ENCODE data around the gene KMT2C. TPM values are rescaled to one million over a fixed set of nuclear protein-coding genes. Genes with fewer than 3 reads are reported as not detected.

The KMT2C gene
- total and polyA plus RNA-seq, 9 donors = 15.5 to 40.6 (median 33.2) TPM

GRCh38 chr7:152132812-152133211 is 303.0 kb downstream of the KMT2C start:
- Histone ChIP-seq H3K4me3 (ENCODE audit: low read length) (no peak overlapping the region), H3K36me3 (ENCODE audit: control insufficient read depth, insufficient read depth, low read length) (peaks cover 63% of the 10 kb centered on the region), H3K9me3 (replicated peaks; ENCODE audit: control insufficient read depth, low read depth, low read length) (peaks cover 4% of the 10 kb centered on the region), H3K27me3 (ENCODE audit: control insufficient read depth, insufficient read depth, low read length) (no peaks in the 10 kb centered on the region), H3K27ac (ENCODE audit: low read length) (no peak overlapping the region), H3K4me1 (ENCODE audit: control insufficient read depth, insufficient read depth, low read length) (peaks cover 6% of the 10 kb centered on the region)
- no peak for DNase-seq
- WGBS (ENCODE audit: insufficient coverage) = 89% methylated on average over 2 of the region's 5 CpGs

GRCh38 chr7:152131981-152132494 is 303.8 kb downstream of the KMT2C start:
- Histone ChIP-seq H3K36me3 (ENCODE audit: control insufficient read depth, insufficient read depth, low read length) (peaks cover 62% of the 10 kb centered on the region), H3K4me3 (ENCODE audit: low read length) (no peak overlapping the region), H3K9me3 (replicated peaks; ENCODE audit: control insufficient read depth, low read depth, low read length) (peaks cover 4% of the 10 kb centered on the region), H3K4me1 (ENCODE audit: control insufficient read depth, insufficient read depth, low read length) (peaks cover 5% of the 10 kb centered on the region), H3K27me3 (ENCODE audit: control insufficient read depth, insufficient read depth, low read length) (no peaks in the 10 kb centered on the region), H3K27ac (ENCODE audit: low read length) (no peak overlapping the region)
- WGBS (ENCODE audit: insufficient coverage) = 93% methylated on average over 12 of the region's 12 CpGs
- no peak for DNase-seq

DNA sequence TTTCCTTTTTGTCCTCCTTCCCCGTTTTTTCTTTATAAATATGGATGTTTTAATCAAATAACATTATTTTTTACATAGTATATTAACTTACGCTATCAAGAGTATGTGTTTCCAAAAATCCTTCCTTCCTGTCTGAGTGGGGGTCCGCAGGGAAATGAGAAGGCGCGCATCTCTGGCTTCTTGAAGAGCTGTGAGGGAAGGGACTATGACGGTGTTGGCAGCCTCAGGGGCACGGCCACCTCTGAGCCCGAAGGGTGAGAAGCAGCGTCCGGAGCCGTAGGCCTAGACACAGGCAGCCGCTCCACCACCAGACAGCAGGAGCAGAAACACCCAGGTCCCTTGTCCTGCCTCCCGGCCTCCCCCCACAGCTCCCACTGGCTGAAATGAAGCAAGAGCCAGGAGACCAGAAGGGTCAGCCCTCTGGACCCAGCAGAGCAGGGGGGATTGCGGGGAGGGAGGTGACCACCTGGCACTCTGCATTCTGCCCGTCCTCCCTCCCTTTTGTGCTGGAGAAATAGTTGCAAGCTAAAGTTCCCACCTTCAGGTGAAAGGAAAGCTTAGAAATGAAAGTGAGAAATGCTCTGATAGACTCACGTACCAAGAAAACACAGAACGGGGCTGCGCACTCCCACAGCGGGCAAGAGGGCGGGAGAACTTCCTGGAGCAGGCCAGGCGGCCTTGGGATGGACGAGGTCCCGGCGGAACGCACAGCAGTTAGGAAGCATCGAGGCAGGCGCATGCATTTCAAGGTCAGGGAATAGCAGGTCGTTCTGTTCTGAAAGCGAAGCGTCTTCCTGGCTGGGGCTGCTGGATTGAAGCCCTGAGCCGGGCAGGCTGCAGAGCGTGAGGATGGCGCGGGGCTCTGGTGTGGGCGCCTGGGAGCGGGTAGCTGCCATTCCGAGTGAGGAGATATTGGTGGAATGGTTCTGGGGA is 304.9 kb downstream of the KMT2C start:
- Histone ChIP-seq H3K4me3 (ENCODE audit: low read length) (no peak overlapping the region), H3K9me3 (replicated peaks; ENCODE audit: control insufficient read depth, low read depth, low read length) (peaks cover 4% of the 10 kb centered on the region), H3K36me3 (ENCODE audit: control insufficient read depth, insufficient read depth, low read length) (peaks cover 67% of the 10 kb centered on the region), H3K27me3 (ENCODE audit: control insufficient read depth, insufficient read depth, low read length) (no peaks in the 10 kb centered on the region), H3K4me1 (ENCODE audit: control insufficient read depth, insufficient read depth, low read length) (no peaks in the 10 kb centered on the region), H3K27ac (ENCODE audit: low read length) (no peak overlapping the region)
- WGBS (ENCODE audit: insufficient coverage) = 88% methylated on average over 31 of the region's 37 CpGs
- no peak for DNase-seq

GRCh38 chr7:152129682-152130081 is 306.1 kb downstream of the KMT2C start:
- WGBS (ENCODE audit: insufficient coverage) = no CpG with 5 or more reads among the region's 7 CpGs
- Histone ChIP-seq H3K36me3 (ENCODE audit: control insufficient read depth, insufficient read depth, low read length) (peaks cover 67% of the 10 kb centered on the region), H3K4me1 (ENCODE audit: control insufficient read depth, insufficient read depth, low read length) (no peaks in the 10 kb centered on the region), H3K4me3 (ENCODE audit: low read length) (no peak overlapping the region), H3K9me3 (replicated peaks; ENCODE audit: control insufficient read depth, low read depth, low read length) (peaks cover 7% of the 10 kb centered on the region), H3K27me3 (ENCODE audit: control insufficient read depth, insufficient read depth, low read length) (no peaks in the 10 kb centered on the region), H3K27ac (ENCODE audit: low read length) (no peak overlapping the region)
- DNase-seq = no peak

DNA sequence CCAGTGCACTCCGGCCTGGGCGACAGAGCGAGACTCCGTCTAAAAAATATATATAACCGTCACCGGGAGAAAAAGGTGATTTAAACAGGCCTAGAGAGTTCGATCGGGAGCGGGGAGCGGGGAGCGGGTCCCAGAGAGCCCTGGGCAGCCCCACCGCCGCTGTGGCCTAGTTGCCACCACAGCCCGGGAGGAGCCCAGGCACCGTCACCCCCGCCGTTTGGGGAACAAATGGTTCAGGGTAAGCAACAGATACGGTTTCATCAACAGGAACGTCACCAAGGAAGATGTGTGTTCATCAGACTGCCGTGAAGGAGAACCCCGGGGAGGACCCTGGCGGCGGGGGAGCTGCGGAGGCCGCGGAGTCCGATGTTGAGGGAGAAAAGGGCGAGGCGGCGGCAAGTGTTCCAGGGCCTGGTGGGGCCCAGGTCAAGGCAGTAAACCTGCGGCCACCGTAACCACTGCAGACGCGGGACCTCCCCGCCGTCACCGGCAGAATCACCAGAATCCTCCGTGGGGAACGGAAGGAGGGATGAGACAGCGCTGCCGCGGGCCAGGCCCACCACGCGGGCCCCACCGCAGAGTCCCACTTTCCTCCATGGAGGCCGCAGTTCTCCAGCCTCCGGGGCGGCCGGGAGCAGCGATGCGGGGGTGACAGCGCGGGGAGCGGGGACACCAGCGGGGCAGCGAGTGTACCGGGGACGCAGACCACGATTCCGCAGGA is 306.9 kb downstream of the KMT2C start:
- peaks cover 12% of the 10 kb centered on the region for H3K9me3 ChIP-seq (replicated peaks; ENCODE audit: control insufficient read depth, low read depth, low read length)
- peaks cover 71% of the 10 kb centered on the region for H3K36me3 ChIP-seq (ENCODE audit: control insufficient read depth, insufficient read depth, low read length)
- no peak overlapping the region for H3K4me3 ChIP-seq (ENCODE audit: low read length)
- H3K4me1 ChIP-seq (ENCODE audit: control insufficient read depth, insufficient read depth, low read length) = no peaks in the 10 kb centered on the region
- H3K27ac ChIP-seq (ENCODE audit: low read length) = no peak overlapping the region
- DNase-seq = no peak
- H3K27me3 ChIP-seq (ENCODE audit: control insufficient read depth, insufficient read depth, low read length) = no peaks in the 10 kb centered on the region
- WGBS (ENCODE audit: insufficient coverage) = 98% methylated on average over 60 of the region's 60 CpGs

DNA sequence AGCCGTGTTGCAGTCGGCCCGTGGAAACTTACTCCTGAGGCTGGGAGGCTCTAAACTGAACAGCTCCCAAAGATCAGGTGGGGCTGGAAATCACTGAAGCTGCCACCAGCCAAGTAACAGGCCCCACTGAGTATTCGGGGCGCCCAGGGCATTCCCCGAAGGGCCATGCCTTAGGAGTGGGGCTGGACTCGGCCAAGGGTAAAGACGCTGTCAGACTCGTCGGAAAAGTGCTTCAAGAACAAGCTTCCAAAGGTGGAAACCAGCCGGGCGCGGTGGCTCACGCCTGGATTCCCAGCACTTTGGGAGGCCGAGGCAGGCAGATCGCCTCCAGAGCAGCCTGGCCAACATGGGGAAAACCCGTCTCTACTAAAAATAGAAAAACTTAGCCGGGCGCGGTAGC is 307.6 kb downstream of the KMT2C start:
- no peak for DNase-seq
- H3K4me1 ChIP-seq (ENCODE audit: control insufficient read depth, insufficient read depth, low read length) = no peaks in the 10 kb centered on the region
- H3K9me3 ChIP-seq (replicated peaks; ENCODE audit: control insufficient read depth, low read depth, low read length) = peaks cover 12% of the 10 kb centered on the region
- 98% methylated on average over 20 of the region's 20 CpGs for WGBS (ENCODE audit: insufficient coverage)
- peaks cover 68% of the 10 kb centered on the region for H3K36me3 ChIP-seq (ENCODE audit: control insufficient read depth, insufficient read depth, low read length)
- no peak overlapping the region for H3K4me3 ChIP-seq (ENCODE audit: low read length)
- H3K27ac ChIP-seq (ENCODE audit: low read length) = no peak overlapping the region
- no peaks in the 10 kb centered on the region for H3K27me3 ChIP-seq (ENCODE audit: control insufficient read depth, insufficient read depth, low read length)

GRCh38 chr7:152127229-152127628 is 308.6 kb downstream of the KMT2C start:
- H3K27me3 ChIP-seq (ENCODE audit: control insufficient read depth, insufficient read depth, low read length) = no peaks in the 10 kb centered on the region
- 89% methylated on average over 17 of the region's 19 CpGs for WGBS (ENCODE audit: insufficient coverage)
- H3K4me3 ChIP-seq (ENCODE audit: low read length) = no peak overlapping the region
- H3K9me3 ChIP-seq (replicated peaks; ENCODE audit: control insufficient read depth, low read depth, low read length) = peaks cover 12% of the 10 kb centered on the region
- H3K27ac ChIP-seq (ENCODE audit: low read length) = no peak overlapping the region
- peaks cover 64% of the 10 kb centered on the region for H3K36me3 ChIP-seq (ENCODE audit: control insufficient read depth, insufficient read depth, low read length)
- DNase-seq = no peak
- H3K4me1 ChIP-seq (ENCODE audit: control insufficient read depth, insufficient read depth, low read length) = no peaks in the 10 kb centered on the region

DNA sequence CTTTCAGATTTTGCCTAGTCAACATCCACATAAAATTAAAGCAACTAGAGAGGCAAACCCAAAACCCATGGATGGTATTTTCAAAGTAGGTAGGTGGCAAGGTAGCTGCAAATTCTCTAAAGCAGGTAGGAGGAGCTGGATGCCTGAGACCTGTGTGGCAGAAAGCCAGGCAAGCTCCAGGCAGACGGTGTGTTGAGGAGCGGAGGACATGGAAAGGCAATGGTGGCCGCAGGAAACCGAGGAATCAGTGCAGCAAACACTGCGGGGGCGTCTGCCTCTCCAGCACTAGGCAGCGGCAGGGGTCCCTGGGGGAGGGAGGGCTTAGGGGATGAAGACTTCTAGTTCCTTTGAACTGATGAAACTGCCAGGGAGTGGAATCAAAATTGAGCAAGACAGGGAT is 309.1 kb downstream of the KMT2C start:
- DNase-seq = no peak
- H3K4me3 ChIP-seq (ENCODE audit: low read length) = no peak overlapping the region
- peaks cover 63% of the 10 kb centered on the region for H3K36me3 ChIP-seq (ENCODE audit: control insufficient read depth, insufficient read depth, low read length)
- no peak overlapping the region for H3K27ac ChIP-seq (ENCODE audit: low read length)
- no peaks in the 10 kb centered on the region for H3K4me1 ChIP-seq (ENCODE audit: control insufficient read depth, insufficient read depth, low read length)
- H3K27me3 ChIP-seq (ENCODE audit: control insufficient read depth, insufficient read depth, low read length) = no peaks in the 10 kb centered on the region
- H3K9me3 ChIP-seq (replicated peaks; ENCODE audit: control insufficient read depth, low read depth, low read length) = peaks cover 12% of the 10 kb centered on the region
- 89% methylated on average over 7 of the region's 7 CpGs for WGBS (ENCODE audit: insufficient coverage)

DNA sequence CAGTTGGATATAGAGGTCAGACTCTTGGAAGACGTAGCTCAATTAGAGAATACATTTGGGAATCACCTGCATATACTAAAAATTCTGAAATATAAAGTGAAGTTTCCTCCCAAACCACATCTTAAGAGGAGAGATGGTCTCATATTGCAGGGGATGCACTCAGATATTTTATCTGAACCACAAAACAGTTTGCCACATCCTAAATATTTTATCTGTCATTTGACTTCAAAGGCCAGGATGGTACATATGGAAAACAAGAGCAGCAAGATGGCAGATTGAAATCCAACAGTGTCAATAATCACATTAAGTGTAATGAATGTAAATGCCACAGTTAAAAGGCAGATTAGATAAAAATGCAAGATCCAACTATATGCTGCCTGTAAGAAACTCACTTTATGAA is 313.3 kb downstream of the KMT2C start:
- Histone ChIP-seq H3K27me3 (ENCODE audit: control insufficient read depth, insufficient read depth, low read length) (no peaks in the 10 kb centered on the region), H3K27ac (ENCODE audit: low read length) (no peak overlapping the region), H3K4me3 (ENCODE audit: low read length) (no peak overlapping the region), H3K4me1 (ENCODE audit: control insufficient read depth, insufficient read depth, low read length) (no peaks in the 10 kb centered on the region), H3K36me3 (ENCODE audit: control insufficient read depth, insufficient read depth, low read length) (peaks cover 65% of the 10 kb centered on the region), H3K9me3 (replicated peaks; ENCODE audit: control insufficient read depth, low read depth, low read length) (peaks cover 8% of the 10 kb centered on the region)
- DNase-seq = no peak
- no CpG with 5 or more reads among the region's 1 CpG for WGBS (ENCODE audit: insufficient coverage)

DNA sequence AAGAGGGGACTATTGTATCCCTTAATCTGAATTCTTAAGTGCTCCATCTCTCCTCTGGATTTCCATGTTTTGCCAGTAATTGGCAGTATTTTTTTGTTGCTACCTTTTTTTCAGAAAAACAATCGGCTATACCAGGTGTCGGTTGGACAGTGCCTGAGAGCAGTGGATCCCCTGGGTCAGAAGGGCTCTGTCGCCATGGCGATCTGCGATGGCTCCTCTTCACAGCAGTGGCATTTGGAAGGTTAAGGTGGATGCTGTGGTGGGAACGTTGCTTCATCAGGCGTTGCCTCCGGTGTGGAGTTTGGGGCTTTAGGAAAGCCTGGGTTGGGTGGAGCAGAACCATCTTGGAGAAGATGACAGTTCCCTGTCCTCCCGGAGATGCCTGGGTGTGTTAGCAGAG is 314.4 kb downstream of the KMT2C start:
- no peak overlapping the region for H3K4me3 ChIP-seq (ENCODE audit: low read length)
- peaks cover 8% of the 10 kb centered on the region for H3K9me3 ChIP-seq (replicated peaks; ENCODE audit: control insufficient read depth, low read depth, low read length)
- no peaks in the 10 kb centered on the region for H3K4me1 ChIP-seq (ENCODE audit: control insufficient read depth, insufficient read depth, low read length)
- no peak for DNase-seq
- H3K36me3 ChIP-seq (ENCODE audit: control insufficient read depth, insufficient read depth, low read length) = peaks cover 64% of the 10 kb centered on the region
- no peak overlapping the region for H3K27ac ChIP-seq (ENCODE audit: low read length)
- no peaks in the 10 kb centered on the region for H3K27me3 ChIP-seq (ENCODE audit: control insufficient read depth, insufficient read depth, low read length)
- 94% methylated on average over 8 of the region's 9 CpGs for WGBS (ENCODE audit: insufficient coverage)

Measured in muscle of leg (tissue), 11 donors.